Panc1 (cell line): ENCODE measurements around the gene AGAP1. TPM values are rescaled to one million over a fixed set of nuclear protein-coding genes. Genes with fewer than 3 reads are reported as not detected.

Source experiments
- ATAC-seq: fragments of 200-7000 bp; cut with Tn5 transposase; 2 replicates; pipeline ENCODE4 v1.9.1; 2020; ENCODE audit warnings: mild to moderate bottlenecking, moderate library complexity
- BruUV-seq: library from RNA; stranded (reverse); fragments of 400-500 nt; replicated peaks from 2 replicates; lab custom pipeline; 2021; lab: Mats Ljungman, UMichigan
- CTCF ChIA-PET: fragments of 300-600 bp; sonication (Branson Sonifier 250); formaldehyde crosslinking; loops from one replicate; lab custom pipeline; 2022; ENCODE audit warnings: antibody characterized with exemption; lab: Charles Lee
- POLR2A ChIA-PET: fragments of 300-600 bp; sonication (Branson Sonifier 250); formaldehyde crosslinking; loops from one replicate; lab custom pipeline; 2022; ENCODE audit warnings: antibody characterized with exemption; lab: Charles Lee
- DNase-seq: peaks from one replicate; pipeline ENCODE4 v3.0.0-alpha.2; 2010; ENCODE audit warnings: low read depth, low spot score
- H3K27ac ChIP-seq: 2 replicates; pipeline ENCODE4 v1.5.1; 2011; ENCODE audit warnings: mild to moderate bottlenecking, low read length, inconsistent platforms
- H3K27me3 ChIP-seq: fragments of 200-500 bp; sonication (Bioruptor generic); 2 replicates; pipeline ENCODE4 v1.6.0; 2014; ENCODE audit warnings: low read length, inconsistent platforms; ENCODE audit not compliant: control insufficient read depth, insufficient read depth
- H3K36me3 ChIP-seq: fragments of 200-500 bp; sonication (Bioruptor generic); 2 replicates; pipeline ENCODE4 v1.5.1; 2014; ENCODE audit warnings: inconsistent platforms, mild to moderate bottlenecking, low read length, moderate library complexity; ENCODE audit not compliant: control insufficient read depth, insufficient read depth
- H3K4me1 ChIP-seq: 2 replicates; pipeline ENCODE4 v1.5.1; 2011; ENCODE audit warnings: inconsistent platforms, mild to moderate bottlenecking, low read length, moderate library complexity; ENCODE audit not compliant: control insufficient read depth, insufficient read depth
- H3K4me3 ChIP-seq, 2 experiments: 2 replicates each; pipeline ENCODE4 v1.5.1; 2011 to 2012; ENCODE audit warnings: low read depth in 2 of 2, low read length in 2 of 2, mild to moderate bottlenecking in 2 of 2, inconsistent platforms in 1 of 2, moderate library complexity in 1 of 2
- H3K9me3 ChIP-seq: fragments of 200-500 bp; sonication (Bioruptor generic); 2 replicates; pipeline ENCODE4 v1.5.1; 2014; ENCODE audit warnings: low read depth, mild to moderate bottlenecking, inconsistent platforms, low read length, moderate library complexity; ENCODE audit not compliant: control insufficient read depth, insufficient read depth
- CTCF ChIP-seq: fragments of 450-650 bp; IDR thresholded peaks from 2 replicates; pipeline ENCODE4 v1.5.1; 2017; ENCODE audit warnings: mild to moderate bottlenecking
- POLR2AphosphoS5 ChIP-seq: IDR thresholded peaks from 2 replicates; pipeline ENCODE4 v1.6.1; 2012; ENCODE audit warnings: mild to moderate bottlenecking, low read depth, low read length, moderate library complexity
- REST ChIP-seq, 2 experiments: IDR thresholded peaks; 2 replicates each; pipeline ENCODE4 v1.6.1; 2011 to 2012; ENCODE audit warnings: low read depth in 2 of 2, control low read depth in 1 of 2, low read length in 1 of 2, mild to moderate bottlenecking in 1 of 2, moderate library complexity in 1 of 2; ENCODE audit not compliant: insufficient read depth in 1 of 2
- SIN3A ChIP-seq: IDR thresholded peaks from 2 replicates; pipeline ENCODE4 v1.6.1; 2012; ENCODE audit warnings: low read depth, mild to moderate bottlenecking, low read length, moderate library complexity, borderline replicate concordance; ENCODE audit not compliant: insufficient read depth
- TCF7L2 ChIP-seq: IDR thresholded peaks from 2 replicates; pipeline ENCODE4 v1.6.1; 2011; ENCODE audit warnings: mild to moderate bottlenecking, low read depth, low read length, inconsistent platforms
- in situ Hi-C: cut with HindIII; loops from 2 replicates; pipeline ENCODE4 v1.10.0; 2016; ENCODE audit warnings: low sequenced_read_pairs, low pct_unique_long_range_greater_than_20kb
- intact Hi-C: fragments of 100-400 bp; cut with micrococcal nuclease; formaldehyde crosslinking; loops from one replicate; pipeline ENCODE4 v1.10.0; 2022; ENCODE audit not compliant: unreplicated experiment
- total RNA-seq: library from RNA; stranded (reverse); gene quantifications from one replicate; pipeline ENCODE4 v1.2.1, GENCODE V29; 2021; ENCODE audit not compliant: unreplicated experiment

AGAP1 gene
- total RNA-seq, 1 experiment from 2014 or later: 38.9 TPM

GRCh38 chr2:236001166-236001828 is 507.5 kb downstream of the AGAP1 start:
- ChIA-PET CTCF (no interaction called here), POLR2A (no interaction called here)
- in situ Hi-C loops (no loop called here), intact Hi-C loops (no loop called here)
- no peak for ATAC-seq
- Histone ChIP-seq H3K27ac (no peak overlapping the region), H3K4me1 (no peaks in the 10 kb centered on the region), H3K9me3 (no peaks in the 10 kb centered on the region), H3K4me3 (no peak overlapping the region), H3K36me3 (no peaks in the 10 kb centered on the region), H3K27me3 (no peaks in the 10 kb centered on the region)
- BruUV-seq: no TSS peak
- DNase-seq: no peak
- TF ChIP-seq TCF7L2: no peak
- no peak for TF ChIP-seq SIN3A
- no peak for TF ChIP-seq CTCF
- TF ChIP-seq POLR2AphosphoS5: no peak
- no peak for TF ChIP-seq REST (IDR thresholded peaks at IDR 0.05; ENCODE audit: insufficient read depth in 1 of 2, low read depth in 2 of 2, low read length in 1 of 2)

- TF ChIP-seq CTCF (no peak), POLR2AphosphoS5 (no peak), REST (IDR thresholded peaks at IDR 0.05; ENCODE audit: insufficient read depth in 1 of 2, low read depth in 2 of 2, low read length in 1 of 2) (no peak), TCF7L2 (no peak), SIN3A (no peak)
- Histone ChIP-seq H3K9me3 (no peaks in the 10 kb centered on the region), H3K36me3 (no peaks in the 10 kb centered on the region), H3K27me3 (no peaks in the 10 kb centered on the region), H3K4me1 (no peaks in the 10 kb centered on the region), H3K27ac (no peak overlapping the region), H3K4me3 (no peak overlapping the region)
- ATAC-seq: no peak
- POLR2A ChIA-PET: no interaction called here
- no TSS peak for BruUV-seq
- intact Hi-C loops (no loop called here), in situ Hi-C loops (no loop called here)
- CTCF ChIA-PET: no interaction called here
- no peak for DNase-seq
Measured at GRCh38 chr2:236001854-236002253, 508.0 kb downstream of the AGAP1 start.
